ENCODE data around the gene MEF2B. TPM values are rescaled to one million over a fixed set of nuclear protein-coding genes. Genes with fewer than 3 reads are reported as not detected.
"Not testable (repeated sequence)": the region's sequence is repeated elsewhere in the genome, so short reads cannot be mapped to it uniquely, and the experiment has no call there.

The MEF2B gene
- total and polyA plus RNA-seq, 10 of the 15 experiments (the other 5 are each of a cell fraction or from before 2014, with no cell fraction given), result 0.09 to 33.0 (median 8.9) TPM

- WGBS (ENCODE audit: insufficient coverage, insufficient replicate concordance, low lambda C conversion rate, missing lambda C conversion rate), result 80% methylated on average over 8 of the region's 8 CpGs
- Histone ChIP-seq H2AFZ (ENCODE audit: control insufficient read depth, low read depth, low read length) (no peak overlapping the region), H3K27ac (ENCODE audit: control insufficient read depth, insufficient read depth) (no peak overlapping the region), H3K4me1 (ENCODE audit: control insufficient read depth, insufficient read depth, low read length) (peaks cover 11% of the 10 kb centered on the region), H3K4me2 (ENCODE audit: control insufficient read depth, insufficient read depth) (no peak overlapping the region), H3K9ac (ENCODE audit: control insufficient read depth, insufficient read depth, low read length) (no peak overlapping the region), H4K20me1 (ENCODE audit: control insufficient read depth, insufficient read depth) (no peaks in the 10 kb centered on the region), H3K79me2 (ENCODE audit: control insufficient read depth, insufficient read depth, low read length) (no peaks in the 10 kb centered on the region), H3K9me3 (replicated peaks; ENCODE audit: control insufficient read depth, insufficient read depth, low read length) (no peaks in the 10 kb centered on the region; the same call in 2 of the 3 replicates), H3K36me3 (ENCODE audit: control insufficient read depth in 2 of 2, insufficient read depth in 2 of 2, low read length in 1 of 2) (no peaks in the 10 kb centered on the region; a peak in 2 of 4 replicates), H3K4me3 (no peak overlapping the region), H3K27me3 (replicated peaks in 1 of 2; ENCODE audit: control insufficient read depth in 2 of 2, insufficient read depth in 2 of 2, low read length in 1 of 2) (no peaks in the 10 kb centered on the region)
- no peak for TF ChIP-seq IRF3 (IDR thresholded peaks at IDR 0.05)
- TF ChIP-seq E4F1 (IDR thresholded peaks at IDR 0.05; ENCODE audit: borderline replicate concordance, partially characterized antibody), result no peak
- no peak for TF ChIP-seq POLR2A (IDR thresholded peaks at IDR 0.05; ENCODE audit: low read depth, low read length)
- TF ChIP-seq ZSCAN29 (IDR thresholded peaks at IDR 0.05), result no peak
- RAD21 ChIA-PET (ENCODE audit: unreplicated experiment), result interaction anchor here (14.0 kb wide), 1 partner anchor 23 kb away, joined by 394 read pairs; no protein-coding TSS in a partner anchor
- no TSS peak for BruUV-seq (replicated peaks)
- FAIRE-seq (no peak), DNase-seq (ENCODE audit: low read depth, low spot score) (no peak), ATAC-seq (no peak)
- POLR2A ChIA-PET, result no interaction called here
- in situ Hi-C loops (cut with MboI) (loop anchor here (5.0 kb wide), 1 partner anchor 35 kb away; no protein-coding TSS in a partner anchor), intact Hi-C loops (cut with micrococcal nuclease; ENCODE audit: unreplicated experiment) (no loop called here)
- SMC1A ChIA-PET (ENCODE audit: uncharacterized antibody, unreplicated experiment), result interaction anchor here (3.6 to 6.5 kb wide), 2 partner anchors 29 to 33 kb away, joined by 24 to 114 read pairs; no protein-coding TSS in a partner anchor
- CTCF ChIA-PET, result interaction anchor here (1.1 to 5.0 kb wide), 4 partner anchors 28 to 124 kb away, joined by 3 to 207 read pairs (median 40); no protein-coding TSS in a partner anchor
These were observed 6.9 kb upstream of the MEF2B start for GRCh38 chr19:19176950-19177349.

- H3K9me3 ChIP-seq (replicated peaks; ENCODE audit: control insufficient read depth, insufficient read depth, low read length); BruUV-seq (replicated peaks); H4K20me1 ChIP-seq (ENCODE audit: control insufficient read depth, insufficient read depth); FAIRE-seq; ATAC-seq; H3K4me2 ChIP-seq (ENCODE audit: control insufficient read depth, insufficient read depth); in situ Hi-C loops (cut with MboI); H3K27ac ChIP-seq (ENCODE audit: control insufficient read depth, insufficient read depth); H3K79me2 ChIP-seq (ENCODE audit: control insufficient read depth, insufficient read depth, low read length); H3K36me3 ChIP-seq (ENCODE audit: control insufficient read depth in 2 of 2, insufficient read depth in 2 of 2, low read length in 1 of 2); H3K9ac ChIP-seq (ENCODE audit: control insufficient read depth, insufficient read depth, low read length); DNase-seq (ENCODE audit: low read depth, low spot score); H2AFZ ChIP-seq (ENCODE audit: control insufficient read depth, low read depth, low read length); H3K4me3 ChIP-seq; H3K27me3 ChIP-seq (replicated peaks in 1 of 2; ENCODE audit: control insufficient read depth in 2 of 2, insufficient read depth in 2 of 2, low read length in 1 of 2); intact Hi-C loops (cut with micrococcal nuclease; ENCODE audit: unreplicated experiment): not testable (repeated sequence)
- WGBS (ENCODE audit: insufficient coverage, insufficient replicate concordance, low lambda C conversion rate, missing lambda C conversion rate), result 72% methylated on average over 4 of the region's 5 CpGs
- peaks cover 22% of the 10 kb centered on the region for H3K4me1 ChIP-seq (ENCODE audit: control insufficient read depth, insufficient read depth, low read length)
- ChIA-PET SMC1A (ENCODE audit: uncharacterized antibody, unreplicated experiment) (interaction anchor here (1.5 to 6.5 kb wide), 5 partner anchors 13 to 30 kb away, joined by 3 to 114 read pairs (median 9); no protein-coding TSS in a partner anchor), POLR2A (interaction anchor here (2.2 kb wide), 1 partner anchor 17 kb away, joined by 22 read pairs; no protein-coding TSS in a partner anchor), RAD21 (ENCODE audit: unreplicated experiment) (interaction anchor here (14.0 kb wide), 1 partner anchor 19 kb away, joined by 394 read pairs; no protein-coding TSS in a partner anchor), CTCF (interaction anchor here (1.4 to 5.0 kb wide), 4 partner anchors 15 to 106 kb away, joined by 3 to 207 read pairs (median 106); no protein-coding TSS in a partner anchor)
These were observed 3.2 kb upstream of the MEF2B start for GRCh38 chr19:19173243-19173642.
